Measurements from ENCODE around the gene CCDC170.
"Not testable (repeated sequence)": the region's sequence is repeated elsewhere in the genome, so short reads cannot be mapped to it uniquely, and the experiment has no call there.

- not testable (repeated sequence) for TF ChIP-seq EZH2phosphoT487 (IDR thresholded peaks at IDR 0.05; ENCODE audit: borderline replicate concordance); CTCF (conservative IDR thresholded peaks at IDR 0.05; ENCODE audit: low read length)
Measured at GRCh38 chr6:151518992-151519391, 25.2 kb downstream of the CCDC170 start.

All from Loucy (cell line).